OCI-LY1 (cell line): ENCODE data around the gene KCNG4.

ENCODE experiments used
- CTCF ChIP-seq: fragments of 200-600 bp; sonication (generic), shearing (Covaris generic); IDR thresholded peaks from 2 replicates; pipeline ENCODE4 v1.5.1; 2017; ENCODE audit warnings: mild to moderate bottlenecking, antibody characterized with exemption, low read length, moderate library complexity, mixed read lengths
- EZH2 ChIP-seq: fragments of 200-600 bp; sonication (generic), shearing (Covaris generic); IDR thresholded peaks from 2 replicates; pipeline ENCODE4 v1.8.0; 2017; ENCODE audit warnings: borderline replicate concordance, mixed run types, mild to moderate bottlenecking, antibody characterized with exemption, low read length, moderate library complexity, mixed read lengths

- TF ChIP-seq CTCF, result no peak
- TF ChIP-seq EZH2, result no peak
These were observed 48.3 kb downstream of the KCNG4 start for GRCh38 chr16:84191466-84191865.
